ENCODE measurements around the gene CRIP2.

Gene CRIP2

GRCh38 chr14:105508069-105508468, 33.4 kb downstream of the CRIP2 start:
- H3K4me3 ChIP-seq (ENCODE audit: low read depth, low read length) = no peak overlapping the region
- no peak for TF ChIP-seq CTCF (conservative IDR thresholded peaks at IDR 0.05; ENCODE audit: low read depth, low read length)
- DNase-seq (ENCODE audit: low read depth) = no peak

GRCh38 chr14:105508601-105509000, 34.0 kb downstream of the CRIP2 start:
- no peak for DNase-seq (ENCODE audit: low read depth)
- no peak for TF ChIP-seq CTCF (conservative IDR thresholded peaks at IDR 0.05; ENCODE audit: low read depth, low read length)
- H3K4me3 ChIP-seq (ENCODE audit: low read depth, low read length) = no peak overlapping the region

GRCh38 chr14:105517096-105517495, 42.5 kb downstream of the CRIP2 start:
- no peak for DNase-seq (ENCODE audit: low read depth)
- no peak for TF ChIP-seq CTCF (conservative IDR thresholded peaks at IDR 0.05; ENCODE audit: low read depth, low read length)
- no peak overlapping the region for H3K4me3 ChIP-seq (ENCODE audit: low read depth, low read length)

- H3K4me3 ChIP-seq (ENCODE audit: low read depth, low read length) = no peak overlapping the region
- TF ChIP-seq CTCF (conservative IDR thresholded peaks at IDR 0.05; ENCODE audit: low read depth, low read length) = no peak
- no peak for DNase-seq (ENCODE audit: low read depth)
These were observed 45.5 kb downstream of the CRIP2 start for GRCh38 chr14:105519946-105520698.

- no peak overlapping the region for H3K4me3 ChIP-seq (ENCODE audit: low read depth, low read length)
- no peak for TF ChIP-seq CTCF (conservative IDR thresholded peaks at IDR 0.05; ENCODE audit: low read depth, low read length)
- DNase-seq (ENCODE audit: low read depth) = no peak
These were observed 50.7 kb downstream of the CRIP2 start for GRCh38 chr14:105525326-105525725.

GRCh38 chr14:105525861-105526775, 51.5 kb downstream of the CRIP2 start, which contains the start of gene TMEM121:
Gene TMEM121, plus strand, starts transcription at chr14:105526583. Its CDS starts 2,252 bp downstream, at chr14:105528835.
- TF ChIP-seq CTCF (conservative IDR thresholded peaks at IDR 0.05; ENCODE audit: low read depth, low read length) = no peak
- DNase-seq (ENCODE audit: low read depth) = no peak
- H3K4me3 ChIP-seq (ENCODE audit: low read depth, low read length) = peak within 1 kb of the TSS; percentile 37

Data from choroid plexus epithelial cell (primary cell).